Measurements from ENCODE around the gene DACH1. TPM values are rescaled to one million over a fixed set of nuclear protein-coding genes. Genes with fewer than 3 reads are reported as not detected.

The DACH1 gene
- total RNA-seq, 1 experiment from 2014 or later = 0.14 TPM

DNA sequence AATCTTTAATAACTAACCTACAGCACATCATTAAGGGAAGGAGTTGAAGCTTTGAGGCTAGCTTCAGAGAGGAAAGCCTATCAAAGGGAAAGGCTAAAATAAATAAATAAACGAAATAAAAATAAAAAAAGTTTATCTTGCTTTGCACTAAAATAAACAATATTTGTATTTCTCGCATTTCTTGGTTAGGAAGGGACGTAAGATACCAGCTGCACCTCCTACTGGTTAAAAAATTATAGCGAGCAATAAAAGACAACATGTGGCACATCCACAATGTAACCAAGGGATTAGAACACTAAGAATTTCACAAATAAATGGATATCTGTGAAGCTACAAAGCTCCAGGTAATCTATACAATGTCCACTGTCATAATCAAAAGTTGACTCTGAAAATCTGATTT, 194.5 kb downstream of the DACH1 start:
- intact Hi-C loops (cut with micrococcal nuclease; ENCODE audit: unreplicated experiment) = no loop called here
- Mint-ChIP-seq H3K4me1 (ENCODE audit: low read depth, unreplicated experiment) (no peaks in the 10 kb centered on the region), H3K27ac (ENCODE audit: unreplicated experiment) (no peak overlapping the region), H3K27me3 (ENCODE audit: unreplicated experiment) (no peaks in the 10 kb centered on the region), H3K4me3 (ENCODE audit: low read depth, unreplicated experiment) (no peak overlapping the region), H3K9me3 (ENCODE audit: low read depth, unreplicated experiment) (no peaks in the 10 kb centered on the region), H3K36me3 (ENCODE audit: insufficient read depth, unreplicated experiment) (no peaks in the 10 kb centered on the region)
- no peak for DNase-seq
- TF ChIP-seq, protein P1, sequence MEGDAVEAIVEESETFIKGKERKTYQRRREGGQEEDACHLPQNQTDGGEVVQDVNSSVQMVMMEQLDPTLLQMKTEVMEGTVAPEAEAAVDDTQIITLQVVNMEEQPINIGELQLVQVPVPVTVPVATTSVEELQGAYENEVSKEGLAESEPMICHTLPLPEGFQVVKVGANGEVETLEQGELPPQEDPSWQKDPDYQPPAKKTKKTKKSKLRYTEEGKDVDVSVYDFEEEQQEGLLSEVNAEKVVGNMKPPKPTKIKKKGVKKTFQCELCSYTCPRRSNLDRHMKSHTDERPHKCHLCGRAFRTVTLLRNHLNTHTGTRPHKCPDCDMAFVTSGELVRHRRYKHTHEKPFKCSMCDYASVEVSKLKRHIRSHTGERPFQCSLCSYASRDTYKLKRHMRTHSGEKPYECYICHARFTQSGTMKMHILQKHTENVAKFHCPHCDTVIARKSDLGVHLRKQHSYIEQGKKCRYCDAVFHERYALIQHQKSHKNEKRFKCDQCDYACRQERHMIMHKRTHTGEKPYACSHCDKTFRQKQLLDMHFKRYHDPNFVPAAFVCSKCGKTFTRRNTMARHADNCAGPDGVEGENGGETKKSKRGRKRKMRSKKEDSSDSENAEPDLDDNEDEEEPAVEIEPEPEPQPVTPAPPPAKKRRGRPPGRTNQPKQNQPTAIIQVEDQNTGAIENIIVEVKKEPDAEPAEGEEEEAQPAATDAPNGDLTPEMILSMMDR (IDR thresholded peaks at IDR 0.05; ENCODE audit: unreplicated experiment) = no peak
- CTCF ChIA-PET = no interaction called here
- no TSS peak for BruUV-seq (replicated peaks)

DNA sequence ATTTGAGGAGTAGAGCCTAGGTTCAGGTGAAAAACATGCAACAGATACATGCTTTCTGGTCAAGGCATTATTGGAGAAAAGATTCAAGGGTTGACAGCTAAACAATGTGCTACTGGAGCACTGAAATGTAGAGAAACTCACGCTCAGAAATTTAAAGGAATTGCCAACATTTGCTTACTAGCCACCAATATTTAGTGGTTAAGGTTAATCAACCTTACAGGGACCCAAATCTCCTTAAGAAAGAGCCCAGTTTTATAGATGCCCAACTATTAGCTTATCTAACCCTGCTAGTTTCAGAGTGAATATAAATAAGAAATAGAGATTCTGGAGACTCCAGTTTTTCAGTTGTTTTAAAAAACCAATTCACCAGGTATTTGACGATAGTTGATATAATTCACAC, 203.6 kb downstream of the DACH1 start:
- no peak overlapping the region for H3K4me3 Mint-ChIP-seq (ENCODE audit: low read depth, unreplicated experiment)
- CTCF ChIA-PET = no interaction called here
- H3K9me3 Mint-ChIP-seq (ENCODE audit: low read depth, unreplicated experiment) = no peaks in the 10 kb centered on the region
- H3K27ac Mint-ChIP-seq (ENCODE audit: unreplicated experiment) = no peak overlapping the region
- intact Hi-C loops (cut with micrococcal nuclease; ENCODE audit: unreplicated experiment) = no loop called here
- BruUV-seq (replicated peaks) = no TSS peak
- no peaks in the 10 kb centered on the region for H3K27me3 Mint-ChIP-seq (ENCODE audit: unreplicated experiment)
- no peaks in the 10 kb centered on the region for H3K36me3 Mint-ChIP-seq (ENCODE audit: insufficient read depth, unreplicated experiment)
- DNase-seq = no peak
- TF ChIP-seq, protein P1 (IDR thresholded peaks at IDR 0.05; ENCODE audit: unreplicated experiment) = no peak
- H3K4me1 Mint-ChIP-seq (ENCODE audit: low read depth, unreplicated experiment) = no peaks in the 10 kb centered on the region

DNA sequence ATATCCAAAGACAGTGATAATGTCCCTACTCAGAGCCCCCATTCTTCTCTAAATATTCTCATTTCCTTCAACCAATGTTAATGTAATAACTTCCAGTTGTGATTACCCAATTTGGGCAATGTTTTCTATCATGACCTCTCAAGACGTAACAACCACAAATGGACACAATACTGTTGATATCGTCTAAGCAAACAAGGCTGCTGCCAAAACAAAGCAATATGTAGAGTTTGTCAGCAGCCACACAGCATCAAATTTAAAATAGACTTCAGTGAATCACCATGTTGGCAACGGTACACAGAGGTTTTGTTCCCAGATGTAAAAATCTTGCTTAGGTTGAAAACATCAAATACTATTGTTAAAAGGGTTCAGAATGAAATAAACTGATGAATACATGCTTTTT, 205.1 kb downstream of the DACH1 start:
- intact Hi-C loops (cut with micrococcal nuclease; ENCODE audit: unreplicated experiment) = no loop called here
- TF ChIP-seq, protein P1 (IDR thresholded peaks at IDR 0.05; ENCODE audit: unreplicated experiment) = no peak
- no peaks in the 10 kb centered on the region for H3K36me3 Mint-ChIP-seq (ENCODE audit: insufficient read depth, unreplicated experiment)
- H3K4me3 Mint-ChIP-seq (ENCODE audit: low read depth, unreplicated experiment) = no peak overlapping the region
- no TSS peak for BruUV-seq (replicated peaks)
- H3K27me3 Mint-ChIP-seq (ENCODE audit: unreplicated experiment) = no peaks in the 10 kb centered on the region
- CTCF ChIA-PET = no interaction called here
- H3K27ac Mint-ChIP-seq (ENCODE audit: unreplicated experiment) = no peak overlapping the region
- no peaks in the 10 kb centered on the region for H3K9me3 Mint-ChIP-seq (ENCODE audit: low read depth, unreplicated experiment)
- H3K4me1 Mint-ChIP-seq (ENCODE audit: low read depth, unreplicated experiment) = no peaks in the 10 kb centered on the region
- DNase-seq = no peak

DNA sequence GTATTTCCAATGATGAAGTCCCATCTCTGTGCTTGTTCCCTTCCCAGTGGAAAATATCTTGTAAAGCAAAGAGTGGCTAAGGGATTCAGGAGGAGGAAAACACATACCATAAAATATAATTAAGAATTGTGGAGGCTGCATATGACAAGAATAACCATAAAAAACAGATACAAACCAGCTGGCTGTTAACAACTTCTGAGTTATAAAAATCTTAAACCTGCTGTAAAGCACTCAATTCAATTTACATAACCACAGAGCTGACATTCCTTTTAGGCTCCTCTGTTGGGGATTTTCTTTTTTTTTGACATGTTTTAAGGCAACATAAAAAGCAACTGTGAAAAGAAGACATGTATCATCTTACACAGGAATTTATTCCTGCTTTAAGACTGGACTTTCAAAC, 207.6 kb downstream of the DACH1 start:
- Mint-ChIP-seq H3K27ac (ENCODE audit: unreplicated experiment) (no peak overlapping the region), H3K36me3 (ENCODE audit: insufficient read depth, unreplicated experiment) (no peaks in the 10 kb centered on the region), H3K27me3 (ENCODE audit: unreplicated experiment) (no peaks in the 10 kb centered on the region), H3K9me3 (ENCODE audit: low read depth, unreplicated experiment) (no peaks in the 10 kb centered on the region), H3K4me3 (ENCODE audit: low read depth, unreplicated experiment) (no peak overlapping the region), H3K4me1 (ENCODE audit: low read depth, unreplicated experiment) (no peaks in the 10 kb centered on the region)
- DNase-seq = no peak
- no TSS peak for BruUV-seq (replicated peaks)
- intact Hi-C loops (cut with micrococcal nuclease; ENCODE audit: unreplicated experiment) = no loop called here
- TF ChIP-seq, protein P1 (IDR thresholded peaks at IDR 0.05; ENCODE audit: unreplicated experiment) = no peak
- CTCF ChIA-PET = no interaction called here

DNA sequence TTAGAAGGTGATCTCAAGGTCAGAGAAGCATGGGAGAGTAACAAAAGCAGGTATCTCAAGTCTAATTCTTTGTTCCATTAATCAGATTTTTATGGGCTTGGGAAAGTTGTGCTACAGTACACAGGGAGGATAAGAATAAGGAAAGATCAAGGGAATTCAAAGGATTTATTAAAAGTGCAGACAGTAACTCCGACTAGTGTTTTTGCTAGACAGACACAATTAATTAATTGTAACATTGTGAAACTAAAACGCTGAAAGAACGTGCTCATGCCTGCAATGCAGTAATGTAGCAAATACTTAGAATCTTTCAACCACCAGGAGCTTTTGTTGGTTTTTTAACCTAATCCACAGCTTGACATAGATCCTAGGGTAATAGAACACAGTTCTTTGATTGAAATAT, 221.5 kb downstream of the DACH1 start:
- Mint-ChIP-seq H3K4me3 (ENCODE audit: low read depth, unreplicated experiment) (no peak overlapping the region), H3K36me3 (ENCODE audit: insufficient read depth, unreplicated experiment) (no peaks in the 10 kb centered on the region), H3K4me1 (ENCODE audit: low read depth, unreplicated experiment) (no peaks in the 10 kb centered on the region), H3K27ac (ENCODE audit: unreplicated experiment) (no peak overlapping the region), H3K27me3 (ENCODE audit: unreplicated experiment) (no peaks in the 10 kb centered on the region), H3K9me3 (ENCODE audit: low read depth, unreplicated experiment) (no peaks in the 10 kb centered on the region)
- no peak for DNase-seq
- intact Hi-C loops (cut with micrococcal nuclease; ENCODE audit: unreplicated experiment) = no loop called here
- TF ChIP-seq, protein P1 (IDR thresholded peaks at IDR 0.05; ENCODE audit: unreplicated experiment) = no peak
- CTCF ChIA-PET = no interaction called here
- BruUV-seq (replicated peaks) = no TSS peak

Data from Calu3 (cell line).